GM18870 (cell line): ENCODE results near the gene SUSD4.

Experiments
- ATAC-seq: cut with Tn5 transposase; IDR thresholded peaks from one replicate; pipeline ENCODE4 v1.9.1; 2021; ENCODE audit warnings: moderate library complexity; ENCODE audit not compliant: unreplicated experiment

SUSD4 gene

GRCh38 chr1:223358826-223359225 is 5.2 kb downstream of the SUSD4 start:
- no peak for ATAC-seq

GRCh38 chr1:223355699-223356098 is 8.3 kb downstream of the SUSD4 start:
- no peak for ATAC-seq

GRCh38 chr1:223353939-223354338 is 10.0 kb downstream of the SUSD4 start:
- no peak for ATAC-seq

- ATAC-seq = no peak
These were observed 11.0 kb downstream of the SUSD4 start for GRCh38 chr1:223352944-223353343.

GRCh38 chr1:223350361-223350908 is 13.5 kb downstream of the SUSD4 start:
- no peak for ATAC-seq

GRCh38 chr1:223349241-223349640 is 14.7 kb downstream of the SUSD4 start:
- ATAC-seq = no peak

- no peak for ATAC-seq
These were observed 15.5 kb downstream of the SUSD4 start for GRCh38 chr1:223348439-223348838.

- no peak for ATAC-seq
These were observed 16.4 kb downstream of the SUSD4 start for GRCh38 chr1:223347583-223347982.

- no peak for ATAC-seq
These were observed 17.7 kb downstream of the SUSD4 start for GRCh38 chr1:223346311-223346710.

GRCh38 chr1:223345720-223346119 is 18.3 kb downstream of the SUSD4 start:
- ATAC-seq = no peak

GRCh38 chr1:223344491-223344890 is 19.5 kb downstream of the SUSD4 start:
- no peak for ATAC-seq

- no peak for ATAC-seq
These were observed 20.3 kb downstream of the SUSD4 start for GRCh38 chr1:223343692-223344091.

- ATAC-seq = no peak
These were observed 22.9 kb downstream of the SUSD4 start for GRCh38 chr1:223341121-223341520.

- no peak for ATAC-seq
These were observed 23.3 kb downstream of the SUSD4 start for GRCh38 chr1:223340637-223341036.

- ATAC-seq = no peak
These were observed 24.1 kb downstream of the SUSD4 start for GRCh38 chr1:223339861-223340260.

- no peak for ATAC-seq
These were observed 24.9 kb downstream of the SUSD4 start for GRCh38 chr1:223338811-223339746.

- ATAC-seq = no peak
These were observed 26.7 kb downstream of the SUSD4 start for GRCh38 chr1:223337174-223337869.

GRCh38 chr1:223334156-223334555 is 29.8 kb downstream of the SUSD4 start:
- no peak for ATAC-seq

- no peak for ATAC-seq
These were observed 31.0 kb downstream of the SUSD4 start for GRCh38 chr1:223332997-223333396.

GRCh38 chr1:223331929-223332328 is 32.0 kb downstream of the SUSD4 start:
- ATAC-seq = no peak

- no peak for ATAC-seq
These were observed 32.7 kb downstream of the SUSD4 start for GRCh38 chr1:223331301-223331700.

GRCh38 chr1:223330466-223330865 is 33.5 kb downstream of the SUSD4 start:
- ATAC-seq = no peak
